Epithelial cell of prostate (primary cell): ENCODE results near the gene ZNF761.
A peak's percentile ranks its signal among the peaks of the same experiment; 100 is the strongest.
"Not testable (repeated sequence)": the region's sequence is repeated elsewhere in the genome, so short reads cannot be mapped to it uniquely, and the experiment has no call there.

Experiments used
- DNase-seq: peaks from one replicate; pipeline ENCODE4 v3.0.0-alpha.2; 2011; ENCODE audit warnings: low read depth, low spot score
- H3K27ac ChIP-seq: fragments of 450-650 bp; 2 replicates; pipeline ENCODE4 v1.5.1; 2017; ENCODE audit warnings: mild to moderate bottlenecking

Gene ZNF761

DNA sequence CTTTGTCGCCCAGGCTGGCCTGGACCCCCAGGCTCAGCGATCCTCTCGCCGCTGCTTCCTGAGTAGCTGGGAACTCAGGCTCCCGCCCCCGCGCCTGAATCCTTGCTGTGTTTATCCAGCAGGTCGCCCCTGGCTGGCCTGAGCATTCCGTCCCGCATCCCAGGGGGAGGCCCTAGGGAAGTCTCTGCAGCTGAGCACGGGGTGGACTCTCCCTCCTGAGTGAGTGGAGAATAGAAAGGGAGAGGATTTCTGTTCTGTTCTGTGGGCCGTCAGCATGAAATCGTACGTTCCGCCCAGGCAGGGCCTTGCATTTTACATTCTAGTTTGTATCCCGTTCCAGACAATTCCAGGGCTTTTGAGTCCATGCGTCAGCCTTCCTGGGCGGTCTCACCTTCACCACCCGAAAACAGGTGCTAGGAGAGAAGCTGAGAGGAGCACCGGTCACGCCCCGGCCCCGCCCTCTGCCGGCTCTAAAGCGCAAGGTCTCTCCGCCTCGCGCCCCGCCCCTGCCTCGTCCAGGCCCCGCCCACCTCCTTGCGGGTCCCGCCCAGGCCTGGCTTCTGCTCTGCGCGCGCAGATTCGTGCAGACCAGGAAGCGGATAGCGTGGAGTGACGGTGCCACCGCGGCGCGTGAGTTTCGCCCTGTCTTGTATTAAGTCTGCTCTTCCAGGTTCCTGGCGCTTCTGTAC, at the start of gene ZNF761:
ZNF761 (plus strand) TSS at position 586 of the 689 bp plus-strand sequence. CDS start 15,285 bp downstream, outside the sequence.
- DNase-seq, result peak; percentile 76
- peak within 1 kb of the TSS; percentile 79 for H3K27ac ChIP-seq

DNA sequence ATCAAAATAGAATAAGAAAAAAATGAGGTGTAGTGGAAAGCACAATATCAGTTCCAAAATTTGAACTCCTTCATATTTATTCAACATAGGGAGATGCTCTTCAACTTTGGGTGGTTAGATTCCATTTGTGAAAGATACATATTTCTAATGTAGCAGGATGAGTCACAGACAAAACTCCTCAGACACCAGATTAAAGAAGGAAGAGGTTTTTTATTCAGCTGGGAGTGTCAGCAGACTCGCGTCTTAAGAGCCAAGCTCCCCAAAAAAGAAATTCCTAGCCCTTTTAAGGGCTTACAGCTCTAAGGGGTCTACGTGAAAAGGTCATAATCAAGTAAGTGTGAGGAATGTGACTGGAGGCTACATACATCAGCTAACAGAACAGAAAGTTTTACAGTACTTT, 43.6 kb upstream of the ZNF761 start:
- no peak for DNase-seq

GRCh38 chr19:53388904-53389303, 42.9 kb upstream of the ZNF761 start:
- no peak overlapping the region for H3K27ac ChIP-seq
- no peak for DNase-seq

More for the DNA sequence above, 43.6 kb upstream of the ZNF761 start:
- no peak overlapping the region for H3K27ac ChIP-seq

DNA sequence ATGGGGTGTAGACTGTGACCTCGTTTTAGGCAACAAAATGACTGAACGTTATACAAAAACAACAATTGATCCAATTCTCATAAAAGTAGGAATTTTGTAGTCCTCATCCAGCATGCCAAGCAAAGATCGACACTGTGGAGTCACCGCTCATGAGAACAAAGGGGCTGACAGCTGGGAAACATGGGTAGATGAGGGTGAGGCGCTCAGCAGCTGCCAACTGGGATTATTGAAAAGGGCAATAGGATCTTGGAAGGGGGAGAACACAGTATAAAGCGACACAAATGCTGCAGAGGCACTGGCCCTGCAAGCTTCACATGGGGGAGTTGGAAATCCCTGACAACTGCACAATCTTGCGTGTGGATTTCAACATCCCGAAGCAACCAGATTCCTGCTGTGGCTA, 42.2 kb upstream of the ZNF761 start:
- DNase-seq, result no peak
- no peak overlapping the region for H3K27ac ChIP-seq

GRCh38 chr19:53389978-53390377, 41.8 kb upstream of the ZNF761 start:
- no peak overlapping the region for H3K27ac ChIP-seq

GRCh38 chr19:53394522-53394973, 37.2 kb upstream of the ZNF761 start:
- H3K27ac ChIP-seq, result no peak overlapping the region
- no peak for DNase-seq

More at GRCh38 chr19:53389978-53390377, 41.8 kb upstream of the ZNF761 start:
- DNase-seq, result no peak

DNA sequence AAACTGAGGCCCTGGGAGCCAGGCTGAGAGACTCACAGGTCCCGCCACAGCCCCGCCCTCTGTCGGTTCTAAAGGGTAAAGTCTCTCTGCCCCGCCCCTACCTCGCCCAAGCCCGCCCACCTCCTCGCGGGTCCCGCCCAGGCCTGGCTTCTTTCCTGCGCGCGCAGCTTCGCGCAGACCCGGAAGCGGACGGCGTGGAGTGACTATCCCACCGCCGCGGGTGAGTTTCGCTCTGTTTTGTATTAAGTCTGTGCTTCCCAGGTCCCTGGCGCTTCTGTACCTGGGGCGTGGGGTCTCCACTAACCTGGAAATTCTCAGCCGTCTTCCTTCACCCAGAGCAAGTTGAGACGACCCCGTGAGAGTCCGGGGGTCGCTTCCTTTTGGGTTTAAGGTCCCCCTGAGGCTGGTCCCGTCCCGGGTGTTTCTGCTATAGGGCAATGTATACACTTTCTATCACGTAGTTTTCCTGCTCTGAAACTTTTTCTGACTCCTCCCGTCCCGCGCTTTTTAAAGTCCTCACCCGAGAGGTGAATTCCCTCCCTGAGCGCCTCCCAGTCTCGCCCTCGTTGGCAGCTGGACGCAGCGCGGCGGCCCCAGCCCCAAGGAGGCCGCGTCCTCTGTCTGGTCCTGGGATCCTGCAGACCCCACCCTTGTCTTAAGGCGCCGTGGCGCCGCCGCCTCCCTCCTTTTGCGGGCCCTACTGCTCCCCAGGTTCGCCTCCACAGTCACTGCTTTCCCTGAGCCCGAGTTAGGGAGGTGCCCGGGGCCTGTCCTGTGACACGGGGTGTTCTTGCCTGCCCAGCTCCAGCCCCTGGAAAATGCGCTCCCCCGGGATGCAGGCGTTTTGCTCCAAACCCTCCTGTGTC, 36.6 kb upstream of the ZNF761 start, which contains the start of gene ZNF765:
ZNF765 (plus strand) TSS at position 176 of the 866 bp plus-strand sequence. CDS start 2,867 bp downstream, outside the sequence.
- DNase-seq, result peak; percentile 37

DNA sequence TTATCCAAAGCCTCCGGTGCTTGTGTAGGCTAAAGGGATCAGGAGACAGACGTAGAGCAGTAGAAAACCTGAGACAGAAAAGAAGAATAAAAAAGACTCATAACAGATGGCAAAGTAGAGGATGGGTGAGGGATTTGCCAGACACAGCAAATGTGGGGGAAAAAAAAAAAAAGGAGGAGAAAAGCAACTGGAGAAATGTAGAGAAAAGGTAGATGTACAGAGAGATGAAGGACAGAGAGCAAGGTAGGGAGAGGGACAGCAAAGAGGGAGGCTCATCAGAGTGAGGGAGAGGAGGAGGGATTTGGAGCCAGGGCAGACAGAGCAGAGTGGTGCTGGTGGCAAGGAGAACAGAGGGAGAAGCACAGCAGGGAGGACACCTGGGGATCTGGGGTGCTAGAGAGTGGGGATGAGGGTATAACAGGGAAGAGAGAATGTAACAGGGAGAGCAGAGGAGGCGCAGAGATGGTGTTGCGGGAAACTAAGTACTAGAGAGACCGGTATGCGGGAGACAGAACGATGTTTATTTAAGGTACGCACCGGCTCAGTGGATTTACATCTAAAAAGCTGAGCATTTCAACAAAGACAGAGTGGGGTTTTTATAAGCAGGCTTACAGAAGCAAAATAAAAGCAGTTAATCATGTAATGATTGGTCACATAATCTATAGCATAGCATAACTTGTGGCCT, 35.8 kb upstream of the ZNF761 start:
- peak overlapping the region; percentile 65 for H3K27ac ChIP-seq
- DNase-seq, result not testable (repeated sequence)

More for the DNA sequence above, 36.6 kb upstream of the ZNF761 start, which contains the start of gene ZNF765:
- peak within 1 kb of the TSS; percentile 65 for H3K27ac ChIP-seq

GRCh38 chr19:53396525-53396868, 35.3 kb upstream of the ZNF761 start:
- no peak for DNase-seq
- H3K27ac ChIP-seq, result no peak overlapping the region

DNA sequence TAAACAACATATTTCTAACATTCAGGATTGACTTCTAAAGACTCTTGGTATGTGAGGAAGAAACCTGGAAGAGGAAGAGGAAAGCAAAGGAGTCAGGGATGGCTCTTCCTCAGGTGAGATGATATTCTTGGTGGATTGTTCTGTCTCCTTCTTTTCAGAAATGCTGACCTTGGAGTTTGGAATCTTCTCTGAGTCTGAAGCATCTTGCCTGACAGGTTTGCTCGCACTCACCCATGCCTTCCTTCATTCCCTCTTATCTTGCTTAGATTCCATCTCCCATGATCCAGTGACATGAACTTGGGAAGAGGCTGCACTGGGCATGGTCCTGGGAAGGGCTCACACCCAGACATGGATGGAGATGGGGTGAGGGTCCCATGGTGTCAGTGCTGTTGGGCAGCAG, 33.9 kb upstream of the ZNF761 start:
- not testable (repeated sequence) for DNase-seq, H3K27ac ChIP-seq

DNA sequence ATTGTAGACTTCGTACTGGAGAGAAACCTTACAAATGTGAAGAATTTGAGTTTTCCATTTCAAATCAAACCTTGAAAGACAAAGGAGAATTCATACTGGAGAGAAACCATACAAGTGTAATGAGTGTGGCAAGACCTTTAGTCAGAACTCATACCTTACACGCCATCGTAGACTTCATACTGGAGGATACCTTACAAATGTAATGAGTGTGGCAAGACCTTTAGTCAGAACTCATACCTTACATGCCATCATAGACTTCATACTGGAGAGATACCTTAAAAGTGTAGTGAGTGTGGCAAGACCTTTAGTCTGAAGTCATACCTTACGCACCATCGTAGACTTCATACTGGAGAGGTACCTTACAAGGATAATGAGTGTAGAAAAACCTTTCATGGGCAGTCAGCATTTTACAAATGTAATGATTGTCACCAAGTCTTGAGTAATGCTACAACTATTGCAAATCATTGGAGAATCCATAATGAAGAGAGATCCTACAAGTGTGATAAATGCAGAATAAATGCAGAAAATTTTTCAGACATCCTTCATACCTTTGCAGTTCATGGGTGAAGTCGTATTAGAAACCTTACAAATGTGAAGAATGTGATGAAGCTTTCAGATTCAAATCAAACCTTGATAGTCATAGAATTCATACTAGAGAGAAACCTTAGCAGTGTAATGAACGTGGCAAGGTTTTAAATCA, 22.1 kb upstream of the ZNF761 start:
- DNase-seq, result no peak
- no peak overlapping the region for H3K27ac ChIP-seq

- not testable (repeated sequence) for DNase-seq
Observed at GRCh38 chr19:53420520-53421315, 11.1 kb upstream of the ZNF761 start.

DNA sequence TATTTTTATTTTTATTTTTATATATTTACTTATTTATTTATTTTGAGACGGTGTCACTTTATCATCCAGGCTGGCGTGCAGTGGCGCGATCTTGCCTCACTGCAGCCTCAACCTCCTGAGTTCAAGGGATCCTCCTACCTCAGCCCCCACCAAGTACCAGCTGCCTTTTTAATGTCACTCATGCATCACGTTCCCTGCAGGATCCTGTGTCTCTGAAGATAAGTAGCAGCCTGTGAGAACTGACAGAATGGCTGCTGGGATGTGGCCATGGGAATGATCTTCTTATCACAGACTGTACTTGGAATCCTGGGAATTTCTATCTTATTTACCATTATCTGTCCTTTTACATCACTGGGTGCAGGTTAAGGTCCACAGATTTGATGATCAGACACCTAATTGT, 9.2 kb upstream of the ZNF761 start:
- DNase-seq, result no peak
- no peak overlapping the region for H3K27ac ChIP-seq

More at GRCh38 chr19:53420520-53421315, 11.1 kb upstream of the ZNF761 start:
- H3K27ac ChIP-seq, result not testable (repeated sequence)

- not testable (repeated sequence) for DNase-seq, H3K27ac ChIP-seq
Observed at GRCh38 chr19:53423074-53423473, 8.7 kb upstream of the ZNF761 start.

- not testable (repeated sequence) for DNase-seq, H3K27ac ChIP-seq
Observed at GRCh38 chr19:53423680-53424079, 8.1 kb upstream of the ZNF761 start.

DNA sequence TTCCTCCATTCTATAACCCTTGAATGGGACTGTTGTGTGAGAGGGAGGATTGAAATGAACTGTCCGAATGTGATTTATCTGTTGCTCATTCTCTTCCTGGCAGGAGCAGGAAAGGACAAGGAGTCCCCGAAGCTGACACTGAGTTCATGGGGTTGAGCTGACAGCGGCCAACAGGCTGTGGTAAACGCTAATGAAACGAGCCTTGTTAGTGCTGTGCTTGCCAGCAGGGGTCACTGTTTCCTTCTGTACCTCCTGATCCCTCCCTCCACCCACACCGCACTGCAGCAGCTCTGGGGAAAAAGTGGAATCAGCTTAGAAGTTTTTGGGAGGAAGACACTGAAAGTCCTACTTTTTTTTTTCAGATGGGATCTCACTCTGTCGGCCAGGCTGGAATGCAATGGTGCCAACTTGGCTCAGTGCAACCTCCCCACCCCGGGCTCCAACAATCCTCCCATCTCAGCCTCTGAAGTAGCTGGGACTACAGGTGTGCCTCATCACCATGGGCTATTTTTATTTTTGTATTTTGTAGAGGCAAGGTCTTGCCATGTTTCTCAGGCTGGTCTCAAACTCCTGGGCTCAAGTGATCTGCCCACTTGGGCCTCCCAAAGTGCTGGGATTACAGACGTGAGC, 6.7 kb upstream of the ZNF761 start:
- H3K27ac ChIP-seq, result no peak overlapping the region
- DNase-seq, result peak; percentile 12

DNA sequence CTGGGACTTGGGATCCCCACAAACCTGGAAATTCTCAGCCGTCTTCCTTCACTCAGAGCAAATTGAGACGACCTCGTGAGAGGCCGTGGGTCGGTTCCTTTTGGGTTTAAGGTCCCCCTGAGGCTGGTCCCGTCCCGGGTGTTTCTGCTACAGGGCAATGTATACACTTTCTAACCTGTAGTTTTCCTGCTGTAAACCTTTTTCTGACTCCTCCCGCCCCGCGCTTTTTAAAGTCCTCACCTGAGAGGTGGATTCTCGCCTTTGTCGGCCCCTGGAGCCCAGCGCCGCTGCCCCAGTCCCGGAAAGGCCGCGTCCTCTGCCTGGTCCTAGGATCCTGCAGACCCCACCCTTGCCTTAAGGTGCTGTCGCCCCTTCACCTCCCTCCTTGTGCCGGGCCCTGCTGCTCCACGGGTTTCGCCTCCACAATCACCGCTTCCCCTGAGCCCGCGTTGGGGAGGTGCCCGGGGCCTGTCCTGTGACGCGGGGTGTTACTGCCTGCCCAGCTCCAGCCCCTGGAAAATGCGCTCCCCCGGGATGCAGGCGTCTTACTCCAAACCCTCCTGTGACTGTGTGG, 391 bp downstream of the ZNF761 start:
- no peak for DNase-seq
- H3K27ac ChIP-seq, result peak overlapping the region; percentile 79

DNA sequence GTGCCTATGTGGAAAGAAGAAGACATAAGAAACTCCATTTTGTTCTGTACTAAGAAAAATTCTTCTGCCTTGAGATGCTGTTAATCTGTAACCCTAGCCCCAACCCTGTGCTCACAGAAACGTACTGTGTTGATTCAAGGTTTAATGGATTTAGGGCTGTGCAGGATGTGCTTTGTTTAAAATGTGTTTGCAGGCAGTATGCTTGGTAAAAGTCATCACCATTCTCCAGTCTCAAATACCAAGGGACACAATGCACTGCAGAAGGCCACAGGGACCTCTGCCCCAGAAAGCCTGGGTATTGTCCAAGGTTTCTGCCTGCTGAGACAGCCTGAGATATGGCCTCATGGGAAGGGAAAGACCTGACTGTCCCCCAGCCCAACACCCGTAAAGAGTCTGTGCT, 12.0 kb downstream of the ZNF761 start:
- H3K27ac ChIP-seq, DNase-seq: not testable (repeated sequence)
